HepG2 (cell line): Measurements from ENCODE around the gene RHBDD2. TPM values are rescaled to one million over a fixed set of nuclear protein-coding genes. Genes with fewer than 3 reads are reported as not detected.

Experiments used
- ATAD3A ChIP-seq: sonication (generic); formaldehyde crosslinking; IDR thresholded peaks from 2 replicates; pipeline ENCODE4 v1.4.0; 2020; ENCODE audit warnings: missing genetic modification reagents
- BRF2 ChIP-seq: sonication (generic); formaldehyde crosslinking; IDR thresholded peaks from 2 replicates; pipeline ENCODE4 v1.8.1; 2022; ENCODE audit warnings: mild to moderate bottlenecking, missing genetic modification reagents
- FOSL2 ChIP-seq: sonication (generic); formaldehyde crosslinking; IDR thresholded peaks from 2 replicates; pipeline ENCODE4 v1.4.0; 2020; ENCODE audit warnings: missing genetic modification reagents
- KDM2A ChIP-seq: sonication (generic); formaldehyde crosslinking; IDR thresholded peaks from 2 replicates; pipeline ENCODE4 v1.4.0; 2020; ENCODE audit warnings: low read depth, missing genetic modification reagents, borderline replicate concordance
- MTF1 ChIP-seq: sonication (generic); formaldehyde crosslinking; IDR thresholded peaks from 2 replicates; pipeline ENCODE4 v1.5.0; 2020; ENCODE audit warnings: missing genetic modification reagents
- MXI1 ChIP-seq: IDR thresholded peaks from 3 replicates; pipeline ENCODE4 v1.6.1; 2012; ENCODE audit warnings: low read depth, low read length, inconsistent platforms, borderline replicate concordance
- RFXAP ChIP-seq: sonication (generic); formaldehyde crosslinking; IDR thresholded peaks from 2 replicates; pipeline ENCODE4 v1.4.0; 2020; ENCODE audit warnings: missing genetic modification reagents, borderline replicate concordance
- SMC3 ChIP-seq: IDR thresholded peaks from 2 replicates; pipeline ENCODE4 v1.6.1; 2011; ENCODE audit warnings: low read length, improper control_type of control experiment
- SNAI1 ChIP-seq: sonication (generic); formaldehyde crosslinking; IDR thresholded peaks from 2 replicates; pipeline ENCODE4 v1.5.0; 2020; ENCODE audit warnings: mild to moderate bottlenecking, missing genetic modification reagents, borderline replicate concordance
- SOX5 ChIP-seq: IDR thresholded peaks from 2 replicates; pipeline ENCODE4 v1.6.1; 2016; ENCODE audit warnings: borderline replicate concordance
- SRSF9 ChIP-seq: fragments of 200-400 bp; formaldehyde crosslinking; IDR thresholded peaks from 2 replicates; pipeline ENCODE4 v1.6.1; 2018; ENCODE audit warnings: borderline replicate concordance, mild to moderate bottlenecking, low read depth, low read length; ENCODE audit not compliant: insufficient read depth, poor library complexity, severe bottlenecking
- TMF1 ChIP-seq: sonication (generic); formaldehyde crosslinking; IDR thresholded peaks from 2 replicates; pipeline ENCODE4 v1.8.1; 2022; ENCODE audit warnings: low read depth, missing genetic modification reagents
- TOE1 ChIP-seq: sonication (generic); formaldehyde crosslinking; IDR thresholded peaks from 2 replicates; pipeline ENCODE4 v1.4.0; 2020; ENCODE audit warnings: mild to moderate bottlenecking, missing genetic modification reagents
- ZBTB33 ChIP-seq: sonication (generic); formaldehyde crosslinking; IDR thresholded peaks from 2 replicates; pipeline ENCODE4 v1.4.0; 2020; ENCODE audit warnings: missing genetic modification reagents
- ZNF17 ChIP-seq: sonication (generic); formaldehyde crosslinking; IDR thresholded peaks from 2 replicates; pipeline ENCODE4 v1.5.0; 2020; ENCODE audit warnings: mild to moderate bottlenecking, missing genetic modification reagents
- ZNF510 ChIP-seq: sonication (generic); formaldehyde crosslinking; IDR thresholded peaks from 2 replicates; pipeline ENCODE4 v1.4.0; 2020; ENCODE audit warnings: low read depth, mild to moderate bottlenecking, missing genetic modification reagents
- ZSCAN21 ChIP-seq: sonication (generic); formaldehyde crosslinking; IDR thresholded peaks from 2 replicates; pipeline ENCODE4 v1.8.0; 2022; ENCODE audit warnings: mild to moderate bottlenecking, missing genetic modification reagents, moderate library complexity, borderline replicate concordance
- ZSCAN31 ChIP-seq: sonication (generic); formaldehyde crosslinking; IDR thresholded peaks from 2 replicates; pipeline ENCODE4 v1.5.0; 2020; ENCODE audit warnings: low read depth, mild to moderate bottlenecking, missing genetic modification reagents
- polyA plus RNA-seq, 8 experiments: library from polyadenylated mRNA; depleted of rRNA in 3 of 8; stranded (reverse) in 7 of 8; unstranded in 1 of 8; fragments of >200 nt; fragmentation: Illumina TruSeq in 4 of 8; extraction: Trizol in 4 of 8; gene quantifications; 2 replicates each; pipeline versions ENCODE4 v1.2.1 to v1.2.3, GENCODE V29; 2011 to 2016; ENCODE audit warnings: low read depth in 4 of 8, missing spikeins in 1 of 8, mixed read lengths in 1 of 8; ENCODE audit not compliant: insufficient read depth in 1 of 8
- total RNA-seq, 5 experiments: library from RNA; depleted of rRNA; stranded (reverse); fragments of >200 nt; fragmentation: Illumina TruSeq; extraction: Trizol; gene quantifications; 2 replicates each; pipeline ENCODE4 v1.2.3, GENCODE V29; 2016; ENCODE audit warnings: low read depth in 1 of 5
- TF ChIP-seq, protein P1 (sequence below): sonication (generic); formaldehyde crosslinking; IDR thresholded peaks from 2 replicates; pipeline ENCODE4 v1.4.0; 2020; ENCODE audit warnings: low read depth, mild to moderate bottlenecking, missing genetic modification reagents
- TF ChIP-seq, protein P2 (sequence below): IDR thresholded peaks from 2 replicates; pipeline ENCODE4 v1.6.1; 2018; ENCODE audit warnings: missing genetic modification reagents

Gene RHBDD2
- total and polyA plus RNA-seq, 2 of the 13 experiments (the other 11 are each of a cell fraction or from before 2014, with no cell fraction given): 23.1 to 26.4 TPM

DNA sequence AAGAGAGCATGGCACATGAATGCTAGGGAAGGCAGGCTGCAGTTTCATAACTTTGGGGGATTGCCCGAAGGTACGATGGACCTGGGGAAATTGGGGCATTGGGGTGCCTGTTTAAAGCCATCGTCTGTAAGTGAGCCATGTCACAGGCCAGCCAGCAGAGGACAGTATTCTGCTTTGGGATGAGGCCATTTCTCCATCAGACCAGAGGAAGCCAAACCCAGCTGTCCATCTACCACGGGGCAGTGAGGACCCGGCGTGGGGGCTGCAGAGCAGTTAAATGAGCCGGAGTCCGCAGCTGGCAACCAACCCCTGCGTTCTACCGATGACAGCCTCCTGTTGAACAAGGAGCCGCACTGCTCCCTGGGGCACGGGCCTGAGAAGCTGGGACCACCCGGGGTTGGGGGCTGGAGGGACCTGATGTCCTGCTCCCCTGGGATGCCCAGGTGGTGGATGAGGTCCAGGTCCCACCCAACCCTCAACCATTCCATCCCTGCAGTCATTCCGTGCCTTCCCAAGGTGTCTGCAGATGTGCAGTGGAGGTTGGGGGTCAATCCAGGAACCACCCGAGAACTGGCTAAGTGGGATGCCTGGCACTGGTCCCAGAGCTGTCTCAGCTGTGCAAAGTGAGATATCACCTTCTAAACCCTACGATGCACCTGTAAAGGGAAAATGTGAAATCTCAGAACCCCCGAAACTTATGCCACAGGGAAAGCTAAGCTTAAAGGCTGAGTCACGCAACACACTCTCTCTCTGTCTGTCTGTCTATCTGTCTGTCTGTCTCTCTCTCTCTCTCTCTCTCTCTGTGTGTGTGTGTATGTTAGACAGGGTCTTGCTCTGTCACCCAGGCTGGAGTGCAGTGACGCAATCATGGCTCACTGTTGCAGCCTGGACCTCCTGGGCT, 12.1 kb upstream of the RHBDD2 start (continued):
- TF ChIP-seq ZBTB33 (CRISPR knock-in tag) (0 out of 2 replicates have a peak, but pooled peaks have one; percentile 23), MTF1 (CRISPR knock-in tag) (no peak), ZNF510 (CRISPR knock-in tag) (no peak), SRSF9 (no peak), KDM2A (CRISPR knock-in tag) (peak; percentile 43; the same call in 1 of the 2 replicates), ZSCAN31 (CRISPR knock-in tag) (peak; percentile 61; the same call in 1 of the 2 replicates), SMC3 (peak; percentile 99), SNAI1 (CRISPR knock-in tag) (no peak), TOE1 (CRISPR knock-in tag) (no peak), TMF1 (CRISPR knock-in tag) (0 out of 2 replicates have a peak, but pooled peaks have one; percentile 55), BRF2 (CRISPR knock-in tag) (no peak), MXI1 (peak; percentile 34; the same call in 1 of the 3 replicates), ZNF17 (no peak), FOSL2 (peak; percentile 78), SOX5 (CRISPR knock-in tag) (peak; percentile 34), ATAD3A (CRISPR knock-in tag) (no peak), ZSCAN21 (CRISPR knock-in tag) (0 out of 2 replicates have a peak, but pooled peaks have one; percentile 11), RFXAP (CRISPR knock-in tag) (no peak)
- TF ChIP-seq, protein P1, sequence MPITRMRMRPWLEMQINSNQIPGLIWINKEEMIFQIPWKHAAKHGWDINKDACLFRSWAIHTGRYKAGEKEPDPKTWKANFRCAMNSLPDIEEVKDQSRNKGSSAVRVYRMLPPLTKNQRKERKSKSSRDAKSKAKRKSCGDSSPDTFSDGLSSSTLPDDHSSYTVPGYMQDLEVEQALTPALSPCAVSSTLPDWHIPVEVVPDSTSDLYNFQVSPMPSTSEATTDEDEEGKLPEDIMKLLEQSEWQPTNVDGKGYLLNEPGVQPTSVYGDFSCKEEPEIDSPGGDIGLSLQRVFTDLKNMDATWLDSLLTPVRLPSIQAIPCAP (CRISPR knock-in tag): no peak
- TF ChIP-seq, protein P2, sequence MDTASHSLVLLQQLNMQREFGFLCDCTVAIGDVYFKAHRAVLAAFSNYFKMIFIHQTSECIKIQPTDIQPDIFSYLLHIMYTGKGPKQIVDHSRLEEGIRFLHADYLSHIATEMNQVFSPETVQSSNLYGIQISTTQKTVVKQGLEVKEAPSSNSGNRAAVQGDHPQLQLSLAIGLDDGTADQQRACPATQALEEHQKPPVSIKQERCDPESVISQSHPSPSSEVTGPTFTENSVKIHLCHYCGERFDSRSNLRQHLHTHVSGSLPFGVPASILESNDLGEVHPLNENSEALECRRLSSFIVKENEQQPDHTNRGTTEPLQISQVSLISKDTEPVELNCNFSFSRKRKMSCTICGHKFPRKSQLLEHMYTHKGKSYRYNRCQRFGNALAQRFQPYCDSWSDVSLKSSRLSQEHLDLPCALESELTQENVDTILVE (CRISPR knock-in tag): no peak
